ENCODE data around the gene FOXP2. TPM values are rescaled to one million over a fixed set of nuclear protein-coding genes. Genes with fewer than 3 reads are reported as not detected.

Gene FOXP2
- total and polyA plus RNA-seq, 2 of the 13 experiments (the other 11 are each of a cell fraction or from before 2014, with no cell fraction given) = 0.90 TPM; not detected in 1

DNA sequence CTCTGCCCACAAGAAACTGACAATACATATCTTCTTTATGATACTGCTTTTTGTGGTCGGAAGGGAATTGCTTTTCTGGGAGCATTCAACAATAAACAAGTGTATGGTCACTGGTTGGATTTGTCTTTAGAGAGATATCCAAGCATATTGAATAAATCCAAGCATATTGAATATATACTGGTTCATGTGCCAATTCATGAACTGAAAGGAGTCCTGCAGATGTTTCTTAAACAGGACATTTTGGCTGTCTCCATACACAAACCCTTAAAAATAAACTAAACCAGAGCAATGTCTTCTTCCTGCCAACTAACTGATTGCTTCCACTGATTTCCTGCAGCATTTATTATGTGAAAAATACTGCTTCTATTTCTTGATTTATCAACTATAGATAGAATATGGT is 173.9 kb downstream of the FOXP2 start (continued):
- TF ChIP-seq, protein P1, sequence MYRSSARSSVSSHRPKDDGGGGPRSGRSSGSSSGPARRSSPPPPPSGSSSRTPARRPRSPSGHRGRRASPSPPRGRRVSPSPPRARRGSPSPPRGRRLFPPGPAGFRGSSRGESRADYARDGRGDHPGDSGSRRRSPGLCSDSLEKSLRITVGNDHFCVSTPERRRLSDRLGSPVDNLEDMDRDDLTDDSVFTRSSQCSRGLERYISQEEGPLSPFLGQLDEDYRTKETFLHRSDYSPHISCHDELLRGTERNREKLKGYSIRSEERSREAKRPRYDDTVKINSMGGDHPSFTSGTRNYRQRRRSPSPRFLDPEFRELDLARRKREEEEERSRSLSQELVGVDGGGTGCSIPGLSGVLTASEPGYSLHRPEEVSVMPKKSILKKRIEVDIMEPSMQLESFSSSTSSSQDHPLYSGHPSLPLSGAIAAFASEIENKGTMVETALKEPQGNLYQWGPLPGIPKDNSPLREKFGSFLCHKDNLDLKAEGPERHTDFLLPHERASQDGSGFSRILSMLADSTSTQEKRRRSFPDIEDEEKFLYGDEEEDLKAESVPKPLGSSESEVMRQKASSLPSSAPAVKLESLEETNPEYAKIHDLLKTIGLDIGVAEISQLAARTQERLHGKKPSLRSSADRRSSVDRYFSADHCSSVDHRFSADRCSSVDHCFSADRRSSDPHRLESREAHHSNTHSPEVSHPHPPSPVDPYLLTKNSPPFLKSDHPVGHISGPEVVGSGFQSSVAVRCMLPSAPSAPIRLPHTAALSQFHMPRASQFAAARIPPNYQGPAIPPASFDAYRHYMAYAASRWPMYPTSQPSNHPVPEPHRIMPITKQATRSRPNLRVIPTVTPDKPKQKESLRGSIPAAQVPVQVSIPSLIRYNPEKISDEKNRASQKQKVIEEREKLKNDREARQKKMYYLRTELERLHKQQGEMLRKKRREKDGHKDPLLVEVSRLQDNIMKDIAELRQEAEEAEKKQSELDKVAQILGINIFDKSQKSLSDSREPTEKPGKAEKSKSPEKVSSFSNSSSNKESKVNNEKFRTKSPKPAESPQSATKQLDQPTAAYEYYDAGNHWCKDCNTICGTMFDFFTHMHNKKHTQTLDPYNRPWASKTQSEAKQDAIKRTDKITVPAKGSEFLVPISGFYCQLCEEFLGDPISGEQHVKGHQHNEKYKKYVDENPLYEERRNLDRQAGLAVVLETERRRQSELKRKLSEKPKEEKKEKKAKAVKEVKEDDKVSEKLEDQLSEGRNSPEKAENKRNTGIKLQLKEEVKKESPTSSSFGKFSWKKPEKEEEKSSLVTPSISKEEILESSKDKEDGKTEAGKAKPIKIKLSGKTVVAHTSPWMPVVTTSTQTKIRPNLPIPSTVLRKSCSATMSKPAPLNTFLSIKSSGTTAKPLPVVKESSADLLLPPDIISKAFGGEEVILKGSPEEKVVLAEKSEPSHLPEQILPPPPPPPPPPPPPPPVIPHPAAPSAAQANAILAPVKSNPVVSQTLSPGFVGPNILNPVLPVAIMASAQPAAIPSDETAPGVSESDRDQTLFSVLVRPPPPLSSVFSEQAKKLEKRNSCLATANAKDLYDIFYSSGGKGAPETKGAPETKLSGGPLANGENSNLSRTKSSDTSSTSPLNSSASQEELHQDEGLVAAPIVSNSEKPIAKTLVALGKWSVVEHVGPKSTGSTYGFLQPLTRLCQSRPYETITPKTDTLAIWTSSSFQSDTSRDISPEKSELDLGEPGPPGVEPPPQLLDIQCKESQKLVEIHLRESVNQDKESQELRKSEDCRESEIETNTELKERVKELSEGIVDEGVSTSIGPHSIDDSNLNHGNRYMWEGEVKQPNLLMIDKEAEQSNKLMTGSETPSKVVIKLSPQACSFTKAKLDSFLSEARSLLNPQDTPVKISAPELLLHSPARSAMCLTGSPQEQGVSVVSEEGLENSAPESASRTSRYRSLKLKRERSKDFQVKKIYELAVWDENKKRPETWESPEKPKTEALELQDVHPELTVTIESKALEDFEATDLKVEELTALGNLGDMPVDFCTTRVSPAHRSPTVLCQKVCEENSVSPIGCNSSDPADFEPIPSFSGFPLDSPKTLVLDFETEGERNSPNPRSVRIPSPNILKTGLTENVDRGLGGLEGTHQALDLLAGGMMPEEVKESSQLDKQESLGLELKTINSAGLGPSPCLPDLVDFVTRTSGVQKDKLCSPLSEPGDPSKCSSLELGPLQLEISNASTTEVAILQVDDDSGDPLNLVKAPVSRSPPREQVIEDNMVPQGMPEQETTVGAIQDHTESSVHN (CRISPR knock-in tag; IDR thresholded peaks at IDR 0.05) = no peak
- TF ChIP-seq, protein P2, sequence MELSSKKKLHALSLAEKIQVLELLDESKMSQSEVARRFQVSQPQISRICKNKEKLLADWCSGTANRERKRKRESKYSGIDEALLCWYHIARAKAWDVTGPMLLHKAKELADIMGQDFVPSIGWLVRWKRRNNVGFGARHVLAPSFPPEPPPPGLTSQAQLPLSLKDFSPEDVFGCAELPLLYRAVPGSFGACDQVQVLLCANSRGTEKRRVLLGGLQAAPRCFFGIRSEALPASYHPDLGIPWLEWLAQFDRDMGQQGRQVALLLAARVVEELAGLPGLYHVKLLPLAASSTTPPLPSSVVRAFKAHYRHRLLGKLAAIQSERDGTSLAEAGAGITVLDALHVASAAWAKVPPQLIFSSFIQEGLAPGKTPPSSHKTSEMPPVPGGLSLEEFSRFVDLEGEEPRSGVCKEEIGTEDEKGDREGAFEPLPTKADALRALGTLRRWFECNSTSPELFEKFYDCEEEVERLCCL (CRISPR knock-in tag; IDR thresholded peaks at IDR 0.05; ENCODE audit: borderline replicate concordance) = no peak
- TF ChIP-seq, protein P3, sequence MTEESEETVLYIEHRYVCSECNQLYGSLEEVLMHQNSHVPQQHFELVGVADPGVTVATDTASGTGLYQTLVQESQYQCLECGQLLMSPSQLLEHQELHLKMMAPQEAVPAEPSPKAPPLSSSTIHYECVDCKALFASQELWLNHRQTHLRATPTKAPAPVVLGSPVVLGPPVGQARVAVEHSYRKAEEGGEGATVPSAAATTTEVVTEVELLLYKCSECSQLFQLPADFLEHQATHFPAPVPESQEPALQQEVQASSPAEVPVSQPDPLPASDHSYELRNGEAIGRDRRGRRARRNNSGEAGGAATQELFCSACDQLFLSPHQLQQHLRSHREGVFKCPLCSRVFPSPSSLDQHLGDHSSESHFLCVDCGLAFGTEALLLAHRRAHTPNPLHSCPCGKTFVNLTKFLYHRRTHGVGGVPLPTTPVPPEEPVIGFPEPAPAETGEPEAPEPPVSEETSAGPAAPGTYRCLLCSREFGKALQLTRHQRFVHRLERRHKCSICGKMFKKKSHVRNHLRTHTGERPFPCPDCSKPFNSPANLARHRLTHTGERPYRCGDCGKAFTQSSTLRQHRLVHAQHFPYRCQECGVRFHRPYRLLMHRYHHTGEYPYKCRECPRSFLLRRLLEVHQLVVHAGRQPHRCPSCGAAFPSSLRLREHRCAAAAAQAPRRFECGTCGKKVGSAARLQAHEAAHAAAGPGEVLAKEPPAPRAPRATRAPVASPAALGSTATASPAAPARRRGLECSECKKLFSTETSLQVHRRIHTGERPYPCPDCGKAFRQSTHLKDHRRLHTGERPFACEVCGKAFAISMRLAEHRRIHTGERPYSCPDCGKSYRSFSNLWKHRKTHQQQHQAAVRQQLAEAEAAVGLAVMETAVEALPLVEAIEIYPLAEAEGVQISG (CRISPR knock-in tag; IDR thresholded peaks at IDR 0.05) = no peak
